Right cardiac atrium (tissue), 5 donors: Measurements from ENCODE around the gene KAT2A. TPM values are rescaled to one million over a fixed set of nuclear protein-coding genes. Genes with fewer than 3 reads are reported as not detected.
A peak's percentile ranks its signal among the peaks of the same experiment; 100 is the strongest.

ENCODE experiments used
- ATAC-seq, 2 donors: fragments of 200-7000 bp; cut with Tn5 transposase; one replicate each; pipeline versions ENCODE4 v1.8.0 to v1.9.1; 2020; ENCODE audit warnings: moderate library complexity in 2 of 2, mild to moderate bottlenecking in 1 of 2
- DNase-seq, 3 donors: peaks; one replicate each; pipeline ENCODE4 v3.0.0-alpha.2; 2020
- H3K27ac ChIP-seq: one replicate; pipeline ENCODE4 v1.5.1; 2013; ENCODE audit warnings: mild to moderate bottlenecking, low read length, control low read depth, moderate library complexity
- H3K27me3 ChIP-seq: one replicate; pipeline ENCODE4 v1.6.1; 2013; ENCODE audit not compliant: control insufficient read depth, insufficient read depth
- H3K4me1 ChIP-seq: one replicate; pipeline ENCODE4 v1.6.1; 2013; ENCODE audit warnings: low read length; ENCODE audit not compliant: control insufficient read depth, insufficient read depth
- H3K4me3 ChIP-seq: one replicate; pipeline ENCODE4 v1.5.1; 2013; ENCODE audit warnings: low read length, control low read depth
- H3K9me3 ChIP-seq: one replicate; pipeline ENCODE4 v1.6.1; 2013; ENCODE audit warnings: low read length; ENCODE audit not compliant: control insufficient read depth
- WGBS: extraction: QIAGEN DNeasy Blood & Tissue Kit; methylation state at CpG from one replicate; pipeline ENCODE4 v1.1.7; 2013; 5-methylcytosine and 5-hydroxymethylcytosine counted together
- intact Hi-C, 4 donors: fragments of 100-400 bp; cut with DNase I; formaldehyde crosslinking; loops; one replicate each; pipeline versions ENCODE4 v1.11.0 to v1.14.0; 2022 to 2023
- polyA plus RNA-seq: library from polyadenylated mRNA; stranded (reverse); fragments of 200-250 nt; gene quantifications from one replicate; pipeline ENCODE4 v1.2.3, GENCODE V29; 2013
- total RNA-seq, 4 donors: library from RNA; stranded (reverse); fragmentation: NEBNext Ultra II Directional; extraction: Animal tissue kit (Norgen Biotek cat#: 25700); gene quantifications; one replicate each; pipeline ENCODE4 v1.2.1, GENCODE V29; 2021
- donor health status: healthy with polysubstance abuse.
- donor health status: DM: no; HTN: yes; CAD: no.
- donor health status: DM: no; HTN: no; CAD: no.
- donor health status: DM: no; HTN: yes; CAD: no; lungs with severe emphysema.
- donor health status: DM: yes; HTN: yes; CAD: no.

Gene KAT2A
- total and polyA plus RNA-seq, 5 donors = 15.8 to 32.4 (median 24.8) TPM

DNA sequence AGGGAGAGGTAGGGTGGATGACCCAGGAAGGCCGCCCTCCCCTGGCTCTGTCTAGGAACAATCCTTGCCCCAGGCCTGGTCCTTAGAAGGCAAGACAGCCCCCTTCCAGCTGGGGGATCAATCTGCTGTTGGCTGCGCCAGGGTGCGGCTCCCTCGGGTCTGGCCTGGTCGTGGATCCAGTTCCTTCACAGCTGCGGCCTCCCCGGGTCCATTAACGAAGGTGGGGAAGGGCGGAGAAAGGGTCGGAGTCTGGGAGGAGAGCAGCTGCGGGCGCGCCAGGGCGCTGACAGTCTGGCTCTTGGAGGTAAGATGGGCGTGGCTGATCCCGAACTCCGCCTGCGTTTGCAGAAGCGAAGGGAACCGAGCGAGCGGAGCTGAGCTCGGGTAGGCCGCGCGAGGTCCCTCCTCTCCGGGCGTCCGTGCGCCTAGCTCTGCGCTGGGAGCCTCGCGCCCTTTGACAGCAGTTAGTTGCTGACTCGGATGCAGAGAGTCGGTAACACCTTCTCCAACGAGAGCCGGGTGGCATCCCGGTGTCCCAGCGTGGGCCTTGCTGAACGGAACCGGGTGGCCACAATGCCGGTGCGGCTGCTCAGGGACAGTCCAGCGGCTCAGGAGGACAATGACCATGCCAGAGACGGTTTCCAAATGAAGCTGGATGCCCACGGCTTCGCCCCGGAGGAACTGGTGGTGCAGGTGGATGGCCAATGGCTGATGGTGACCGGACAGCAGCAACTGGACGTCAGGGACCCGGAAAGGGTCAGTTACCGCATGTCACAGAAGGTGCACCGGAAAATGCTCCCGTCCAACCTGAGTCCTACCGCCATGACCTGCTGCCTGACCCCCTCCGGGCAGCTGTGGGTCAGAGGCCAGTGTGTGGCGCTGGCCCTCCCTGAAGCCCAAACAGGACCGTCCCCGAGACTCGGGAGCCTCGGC, 1.5 kb upstream of the KAT2A start, which contains the start of gene HSPB9:
TSS of gene HSPB9 (plus strand) at position 434 of the 933 bp plus-strand sequence. CDS start at position 481, 47 bp downstream.
- DNase-seq = peak; percentile 50 to 82 (median 81)
- no peak within 1 kb of the TSS for H3K27ac ChIP-seq
- peaks cover 2% of the 10 kb centered on the region for H3K4me1 ChIP-seq
- 59% methylated on average over 61 of the region's 61 CpGs for WGBS
- H3K9me3 ChIP-seq = no peaks in the 10 kb centered on the region
- no peak within 1 kb of the TSS for H3K4me3 ChIP-seq
- ATAC-seq = peak; percentile 35 to 36
- intact Hi-C loops = no loop called here
- H3K27me3 ChIP-seq = no peaks in the 10 kb centered on the region

- peaks cover 2% of the 10 kb centered on the region for H3K4me1 ChIP-seq
- intact Hi-C loops = no loop called here
- DNase-seq = peak in 1 of 3 donors; percentile 65
- peak in 1 of 2 donors; percentile 0 for ATAC-seq
- H3K4me3 ChIP-seq = peak overlapping the region; percentile 89
- WGBS = 39% methylated on average over 7 of the region's 7 CpGs
- no peak overlapping the region for H3K27ac ChIP-seq
- no peaks in the 10 kb centered on the region for H3K27me3 ChIP-seq
- no peaks in the 10 kb centered on the region for H3K9me3 ChIP-seq
Measured at GRCh38 chr17:42120161-42120769, 902 bp downstream of the KAT2A start.

GRCh38 chr17:42119301-42119700, 1.9 kb downstream of the KAT2A start:
- intact Hi-C loops = loop anchor here (5.0 to 10.0 kb wide), 4 partner anchors 63 to 157 kb away; partner anchors contain the start of genes KCNH4 (in 1 of the 4) and NKIRAS2 (in 1 of the 4)
- no peak for ATAC-seq
- no peak overlapping the region for H3K27ac ChIP-seq
- DNase-seq = peak in 2 of 3 donors; percentile 24 to 51
- WGBS = 93% methylated on average over 18 of the region's 18 CpGs
- no peaks in the 10 kb centered on the region for H3K27me3 ChIP-seq
- peaks cover 2% of the 10 kb centered on the region for H3K4me1 ChIP-seq
- no peaks in the 10 kb centered on the region for H3K9me3 ChIP-seq
- no peak overlapping the region for H3K4me3 ChIP-seq

GRCh38 chr17:42118545-42118944, 2.6 kb downstream of the KAT2A start:
- no peak for ATAC-seq
- Histone ChIP-seq H3K27me3 (no peaks in the 10 kb centered on the region), H3K27ac (no peak overlapping the region), H3K9me3 (no peaks in the 10 kb centered on the region), H3K4me1 (peaks cover 2% of the 10 kb centered on the region), H3K4me3 (no peak overlapping the region)
- peak in 1 of 3 donors; percentile 31 for DNase-seq
- 74% methylated on average over 2 of the region's 2 CpGs for WGBS
- intact Hi-C loops = loop anchor here (5.0 to 10.0 kb wide), 4 partner anchors 64 to 156 kb away; partner anchors contain the start of genes KCNH4 (in 1 of the 4) and NKIRAS2 (in 1 of the 4)

DNA sequence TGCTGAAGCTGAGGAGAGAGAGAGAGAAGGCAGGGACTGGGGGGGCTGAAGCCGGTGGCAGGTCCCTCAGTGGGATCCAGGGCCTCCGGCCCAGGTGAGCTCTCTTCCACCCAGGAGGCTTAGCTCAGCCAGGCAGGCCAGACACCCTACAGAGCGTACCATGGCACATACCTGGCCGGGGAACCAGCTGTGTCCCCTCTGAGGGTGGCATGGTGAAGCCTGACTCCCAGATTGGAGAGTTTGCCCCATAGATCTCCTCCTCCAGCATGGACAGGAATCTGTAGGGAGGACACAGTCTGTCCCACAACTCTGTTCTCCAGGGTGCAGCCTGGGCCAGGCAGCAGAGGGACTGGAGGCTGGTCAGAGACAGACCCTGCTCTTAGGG, 3.0 kb downstream of the KAT2A start:
- Histone ChIP-seq H3K27ac (no peak overlapping the region), H3K4me3 (no peak overlapping the region), H3K27me3 (no peaks in the 10 kb centered on the region), H3K9me3 (no peaks in the 10 kb centered on the region), H3K4me1 (peaks cover 2% of the 10 kb centered on the region)
- whole genome bisulfite sequencing = 92% methylated on average over 4 of the region's 4 CpGs
- intact Hi-C loops = loop anchor here (5.0 to 10.0 kb wide), 4 partner anchors 64 to 156 kb away; partner anchors contain the start of genes KCNH4 (in 1 of the 4) and NKIRAS2 (in 1 of the 4)
- DNase-seq (peak in 1 of 3 donors; percentile 31), ATAC-seq (no peak)

- peak in 1 of 3 donors; percentile 69 for DNase-seq
- ATAC-seq = no peak
- intact Hi-C loops = loop anchor here (2.0 to 10.0 kb wide), 5 partner anchors 65 to 155 kb away; partner anchors contain the start of genes KCNH4 (in 1 of the 4) and NKIRAS2 (in 1 of the 4)
- H3K4me1 ChIP-seq = peaks cover 2% of the 10 kb centered on the region
- WGBS = 75% methylated on average over 30 of the region's 30 CpGs
- H3K9me3 ChIP-seq = no peaks in the 10 kb centered on the region
- no peaks in the 10 kb centered on the region for H3K27me3 ChIP-seq
- H3K27ac ChIP-seq = no peak overlapping the region
- H3K4me3 ChIP-seq = no peak overlapping the region
Measured at GRCh38 chr17:42117397-42118125, 3.6 kb downstream of the KAT2A start.

GRCh38 chr17:42116705-42117396, 4.3 kb downstream of the KAT2A start:
- 33% methylated on average over 18 of the region's 18 CpGs for WGBS
- intact Hi-C loops = loop anchor here (2.0 to 10.0 kb wide), 5 partner anchors 65 to 155 kb away; partner anchors contain the start of genes KCNH4 (in 1 of the 4) and NKIRAS2 (in 1 of the 4)
- H3K4me3 ChIP-seq = no peak overlapping the region
- no peaks in the 10 kb centered on the region for H3K27me3 ChIP-seq
- no peaks in the 10 kb centered on the region for H3K9me3 ChIP-seq
- ATAC-seq = peak in 1 of 2 donors; percentile 15
- H3K27ac ChIP-seq = no peak overlapping the region
- DNase-seq = peak; percentile 79 to 92 (median 88)
- peaks cover 2% of the 10 kb centered on the region for H3K4me1 ChIP-seq

DNA sequence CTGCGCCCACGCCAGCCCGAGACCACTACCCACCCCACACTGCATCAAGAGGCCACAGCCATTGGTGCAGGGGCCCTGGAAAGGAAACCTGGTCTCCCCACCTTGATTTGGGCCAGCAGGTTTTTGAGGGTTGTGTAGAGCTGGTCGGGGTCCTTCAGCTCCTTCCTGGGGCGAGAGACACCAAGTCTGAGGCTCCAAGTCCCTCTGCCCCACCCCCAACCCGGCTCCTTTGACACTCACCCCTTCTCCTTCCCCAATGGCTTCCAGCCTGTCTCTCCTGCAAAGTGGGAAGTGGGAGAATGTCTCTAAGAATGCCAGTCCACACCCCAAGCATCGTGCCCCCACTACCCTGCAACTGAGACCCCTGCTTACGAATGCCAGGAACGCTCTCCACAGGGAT, 7.0 kb downstream of the KAT2A start:
- Histone ChIP-seq H3K27ac (no peak overlapping the region), H3K27me3 (no peaks in the 10 kb centered on the region), H3K9me3 (no peaks in the 10 kb centered on the region), H3K4me1 (no peaks in the 10 kb centered on the region), H3K4me3 (no peak overlapping the region)
- WGBS = 89% methylated on average over 9 of the region's 9 CpGs
- peak in 1 of 3 donors; percentile 19 for DNase-seq
- intact Hi-C loops = loop anchor here in 1 of 4 donors (10.0 kb wide), 1 partner anchor 89 kb away; the partner anchor contains the start of gene NKIRAS2
- ATAC-seq = no peak

- intact Hi-C loops = loop anchor here in 1 of 4 donors (10.0 kb wide), 1 partner anchor 89 kb away; the partner anchor contains the start of gene NKIRAS2
- no peak overlapping the region for H3K4me3 ChIP-seq
- H3K27ac ChIP-seq = peak overlapping the region; percentile 74
- H3K4me1 ChIP-seq = no peaks in the 10 kb centered on the region
- no peaks in the 10 kb centered on the region for H3K27me3 ChIP-seq
- DNase-seq = peak in 1 of 3 donors; percentile 57
- no peaks in the 10 kb centered on the region for H3K9me3 ChIP-seq
- no peak for ATAC-seq
- WGBS = 89% methylated on average over 28 of the region's 28 CpGs
Measured at GRCh38 chr17:42113293-42114069, 7.7 kb downstream of the KAT2A start.
